Mesenteric fat pad (tissue), 1 donor: Measurements from ENCODE around the gene STEAP4. TPM values are rescaled to one million over a fixed set of nuclear protein-coding genes. Genes with fewer than 3 reads are reported as not detected.

ENCODE experiments used
- DNase-seq: peaks from one replicate; pipeline ENCODE4 v3.0.0-alpha.2; 2020; ENCODE audit warnings: low spot score
- long read RNA-seq: library from polyadenylated mRNA; unstranded; transcript quantifications from one replicate; pipeline ENCODE4 v2.0.0, GENCODE V29; 2020
- total RNA-seq: library from RNA; stranded (reverse); fragmentation: NEBNext Ultra II Directional; extraction: Animal tissue kit (Norgen Biotek cat#: 25700); gene quantifications from one replicate; pipeline ENCODE4 v1.2.1, GENCODE V29; 2021
- donor health status: DM: yes; HTN: yes; CAD: no.

The STEAP4 gene
- 94.1 TPM for total RNA-seq
- long read RNA-seq, full-length matches to known transcripts, result 41 of 83 reads
- long read RNA-seq, partial matches to known transcripts, result 28 of 83 reads
- long read RNA-seq, other reads (novel, unspliced or antisense), result 14 of 83 reads

DNA sequence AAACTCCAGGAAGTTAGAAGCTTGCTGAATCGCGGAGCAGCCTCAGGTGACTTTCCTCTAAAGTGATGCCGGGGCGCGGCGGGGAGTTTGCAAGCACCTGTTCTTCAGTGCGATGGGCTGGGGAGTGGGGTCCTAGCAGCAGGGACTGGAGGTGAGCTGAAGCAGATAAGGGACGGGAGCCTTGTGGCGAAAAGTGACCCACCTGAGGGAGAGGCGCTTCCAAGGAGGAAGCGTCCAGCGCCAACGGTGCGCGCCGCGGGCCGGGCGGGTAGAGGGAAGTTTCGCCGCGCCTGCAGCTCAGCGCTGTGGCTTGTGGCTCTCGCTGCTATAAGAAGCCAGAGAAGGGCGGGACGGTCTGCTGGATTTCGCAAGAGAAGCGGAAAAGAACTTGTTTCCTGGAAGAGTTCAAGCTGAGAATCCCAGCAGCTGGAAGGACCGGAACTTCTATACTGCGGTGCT is at the start of gene STEAP4:
STEAP4 (minus strand) TSS at position 305 of the 459 bp plus-strand sequence. CDS start 22,625 bp downstream, outside the sequence.
- DNase-seq, result no peak

DNA sequence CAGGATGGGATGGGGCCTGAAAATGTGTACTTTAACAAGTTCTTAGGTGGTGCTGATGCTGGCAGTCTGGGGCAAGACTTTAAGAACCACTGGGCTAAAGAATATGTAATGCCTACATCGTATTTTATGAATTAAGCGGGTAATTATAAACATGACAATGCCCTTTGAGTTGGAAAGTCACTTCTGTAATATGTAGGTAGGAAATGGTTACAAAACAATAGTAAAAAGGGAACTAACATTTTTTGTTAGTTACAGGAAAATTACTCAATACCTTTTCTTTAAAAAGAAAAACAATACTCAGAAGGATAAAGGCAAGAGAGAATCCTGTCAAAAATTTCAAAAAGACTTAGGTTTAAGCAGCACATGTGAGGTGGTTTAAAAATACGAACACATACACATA is 48.3 kb upstream of the STEAP4 start:
- no peak for DNase-seq

DNA sequence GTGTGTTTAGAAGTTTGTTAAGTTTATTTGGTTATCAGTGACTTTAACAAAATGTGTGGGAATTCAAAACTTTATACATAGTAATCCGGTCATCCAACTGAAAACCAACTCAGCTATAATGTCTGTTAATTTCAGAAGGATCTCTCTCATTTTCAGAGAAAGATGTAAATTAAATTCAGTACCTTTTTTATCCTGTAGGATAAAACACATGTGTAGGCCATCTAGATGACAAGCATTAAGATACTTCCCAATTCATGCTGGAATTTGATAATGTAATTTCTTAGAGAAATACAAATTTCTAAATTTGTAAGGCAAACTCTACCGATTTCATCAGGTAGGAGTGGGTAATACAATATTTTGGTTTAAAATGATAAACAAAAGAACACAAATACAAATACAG is 43.4 kb upstream of the STEAP4 start:
- no peak for DNase-seq

DNA sequence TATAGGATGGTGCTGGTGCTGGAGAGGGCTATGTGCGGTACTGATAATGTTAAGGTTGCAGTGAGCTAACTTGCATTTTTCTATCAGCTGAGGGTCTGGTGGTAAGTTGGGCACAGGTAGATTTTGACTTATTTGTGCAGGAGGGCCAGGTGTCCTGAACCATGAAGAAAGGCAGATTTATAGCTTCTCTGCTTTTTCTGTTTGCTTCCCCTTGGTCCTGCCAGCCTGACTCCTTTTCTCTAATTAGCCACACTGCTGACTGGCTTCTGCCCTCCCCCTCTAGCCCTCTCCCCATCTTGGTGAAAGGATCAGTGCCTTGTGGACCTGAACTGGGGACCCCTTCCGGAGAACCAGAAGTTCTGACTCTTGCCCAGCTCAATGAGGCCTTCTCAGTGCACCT is 40.8 kb upstream of the STEAP4 start:
- DNase-seq, result no peak

DNA sequence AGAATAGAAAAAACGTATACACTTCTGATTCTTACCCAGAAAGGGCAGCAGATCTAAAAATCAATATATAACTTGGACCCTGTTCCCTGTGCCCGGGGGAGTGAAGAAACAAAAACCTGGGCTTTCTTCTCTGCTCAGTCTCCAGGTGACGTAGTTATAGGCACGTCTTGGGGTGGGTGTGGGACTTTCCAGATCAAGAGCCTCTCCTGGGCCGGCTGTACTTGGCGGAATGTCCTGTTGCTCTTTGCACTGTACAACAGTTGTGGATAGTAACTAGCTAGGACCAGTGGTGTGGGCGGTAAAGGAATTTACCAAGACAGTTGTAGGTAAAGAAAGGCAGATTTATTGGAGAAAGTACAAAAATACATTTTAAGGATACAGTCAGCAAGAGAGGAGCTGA is 40.4 kb upstream of the STEAP4 start:
- no peak for DNase-seq

DNA sequence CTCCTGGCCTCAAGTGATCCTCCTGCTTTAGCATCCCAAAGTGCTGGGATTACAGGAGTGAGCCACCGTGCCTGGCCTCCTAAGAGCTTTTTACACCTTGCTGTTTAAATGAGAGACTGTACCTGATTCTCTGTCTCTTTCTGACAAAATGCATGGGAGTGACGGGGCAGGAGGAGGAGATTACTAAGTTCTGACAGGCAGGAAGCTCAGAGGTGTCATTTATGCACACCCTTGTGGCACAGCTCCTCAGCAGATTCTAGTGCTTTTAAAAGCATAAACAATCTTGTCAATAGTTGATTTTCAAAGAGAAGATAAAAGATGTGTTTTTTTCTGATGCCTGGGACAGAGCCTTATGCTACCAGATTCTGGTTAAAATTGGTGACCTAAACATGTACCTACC is 39.7 kb upstream of the STEAP4 start:
- DNase-seq, result no peak

DNA sequence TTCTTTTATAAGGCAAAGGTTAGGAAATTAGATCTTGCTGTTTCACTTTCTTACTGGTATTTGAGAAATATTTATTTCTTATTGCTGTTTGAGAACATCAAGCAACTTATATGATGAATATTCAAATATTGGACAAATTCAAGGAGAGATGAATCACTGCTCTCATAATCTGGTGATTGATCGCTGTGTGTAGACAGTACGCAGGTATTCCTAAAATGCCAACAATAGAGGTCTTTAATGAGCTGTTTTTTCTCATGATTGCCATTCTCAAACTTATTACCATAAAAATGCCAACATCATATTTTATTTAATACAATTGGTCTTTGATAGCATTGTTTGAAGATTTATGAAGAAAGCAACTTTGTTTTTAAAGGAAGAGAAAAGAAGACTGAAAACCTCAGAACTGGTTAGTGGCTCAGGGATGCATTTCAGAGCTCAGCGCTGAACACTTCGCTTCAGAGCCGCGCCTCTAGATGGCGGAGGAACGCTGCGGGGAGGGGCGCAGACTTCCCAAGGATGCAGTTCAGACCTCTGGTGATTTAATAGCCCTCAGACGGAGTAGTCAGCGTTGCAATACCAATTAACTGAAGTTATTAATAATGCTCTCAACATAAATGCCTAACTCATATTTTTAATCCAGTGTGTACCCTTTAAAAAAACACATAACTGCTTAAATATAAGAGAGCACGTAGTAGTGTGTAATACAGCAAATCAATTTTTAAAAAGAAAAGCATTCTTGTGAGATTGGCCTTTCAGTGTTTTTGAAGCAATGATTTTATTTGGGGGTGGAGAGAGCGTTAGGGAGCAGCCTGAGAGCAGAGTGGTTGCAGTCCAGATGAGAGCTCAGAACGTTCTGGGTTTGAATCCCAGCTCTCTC is 38.5 kb upstream of the STEAP4 start:
- DNase-seq, result no peak

DNA sequence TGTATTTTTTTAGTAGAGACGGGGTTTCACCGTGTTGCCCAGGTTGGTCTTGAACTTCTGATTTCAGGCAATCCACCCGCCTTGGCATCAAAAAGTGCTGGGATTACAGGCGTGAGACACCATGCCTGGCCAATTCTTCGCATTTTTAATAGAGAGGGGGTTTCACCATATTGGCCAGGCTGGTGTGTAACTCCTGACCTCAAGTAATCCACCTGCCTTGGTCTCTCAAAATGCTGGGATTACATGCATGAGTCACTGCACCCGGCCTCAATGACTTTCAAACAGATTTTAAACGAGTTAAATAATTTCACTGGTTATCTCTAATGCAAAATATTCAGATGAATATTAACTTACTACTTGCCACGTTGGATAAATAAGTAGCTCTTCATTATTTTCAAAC is 37.6 kb upstream of the STEAP4 start:
- DNase-seq, result no peak

DNA sequence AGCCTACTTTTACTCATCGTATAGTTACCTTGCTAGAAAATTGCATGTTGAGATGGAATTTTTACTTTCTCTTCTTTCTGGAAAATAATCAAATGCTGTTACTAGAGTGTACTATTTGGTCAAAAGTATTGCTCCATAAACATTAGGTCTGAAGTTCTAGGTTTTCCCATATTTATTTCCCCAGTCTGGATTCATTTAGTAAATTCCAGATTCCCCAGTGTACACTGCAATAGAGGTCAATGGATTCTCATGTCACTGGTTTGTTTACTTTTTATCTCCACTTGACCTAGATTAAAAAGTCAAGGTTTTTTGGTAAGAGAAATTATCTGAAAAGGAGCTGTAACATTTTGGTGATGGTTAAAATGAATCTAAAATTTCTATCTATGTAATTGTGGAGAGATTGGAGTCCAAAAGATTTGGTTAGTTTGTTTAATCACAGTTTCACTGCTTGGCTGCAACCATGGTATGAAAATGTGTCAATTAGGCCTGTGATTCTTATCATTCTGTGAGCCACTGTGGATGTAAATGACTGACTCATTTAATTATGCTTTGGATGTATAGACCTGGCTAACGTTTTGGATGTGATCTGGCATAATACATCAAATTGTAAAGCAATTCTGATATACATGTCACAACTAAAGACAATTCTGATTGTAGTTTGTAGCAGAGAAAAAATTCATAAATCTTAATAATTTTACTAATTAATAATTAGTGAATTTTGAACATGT is 32.7 kb upstream of the STEAP4 start:
- DNase-seq, result no peak

DNA sequence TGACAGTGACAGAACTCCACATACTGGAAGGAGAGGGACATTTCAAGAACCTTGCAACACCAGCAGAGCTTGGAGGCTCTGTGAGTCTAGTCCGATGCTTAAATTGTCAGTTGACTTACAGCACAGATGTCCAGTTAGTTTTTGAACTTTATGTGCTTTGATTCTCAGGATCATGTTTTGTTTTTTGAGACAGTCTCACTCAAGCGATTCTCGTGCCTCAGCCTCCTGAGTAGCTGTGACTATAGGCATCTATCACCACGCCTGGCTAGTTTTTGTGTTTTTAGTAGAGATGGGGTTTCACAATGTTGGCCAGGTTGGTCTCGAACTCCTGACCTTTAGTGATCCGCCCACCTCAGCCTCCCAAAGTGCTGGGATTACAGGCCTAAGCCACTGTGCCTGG is 31.8 kb upstream of the STEAP4 start:
- no peak for DNase-seq

DNA sequence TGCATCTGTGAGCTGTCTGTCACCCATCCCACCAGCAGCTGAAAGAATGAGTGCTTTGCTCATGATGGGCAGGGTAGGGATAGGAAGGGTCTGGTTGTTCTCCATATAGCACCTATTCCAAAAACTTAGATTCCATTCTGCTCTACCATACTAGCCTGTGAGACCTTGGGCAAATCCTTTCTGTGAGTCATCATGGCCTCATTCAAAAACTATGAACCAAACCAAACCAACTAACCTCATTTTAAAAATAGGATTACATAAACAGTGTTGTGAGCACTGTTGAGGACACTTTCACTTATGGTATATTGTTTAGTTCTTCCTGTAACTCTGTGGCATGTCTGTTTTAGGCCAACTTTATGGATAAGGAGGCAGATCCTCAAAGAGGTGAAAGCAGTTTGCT is 30.9 kb upstream of the STEAP4 start:
- DNase-seq, result no peak

DNA sequence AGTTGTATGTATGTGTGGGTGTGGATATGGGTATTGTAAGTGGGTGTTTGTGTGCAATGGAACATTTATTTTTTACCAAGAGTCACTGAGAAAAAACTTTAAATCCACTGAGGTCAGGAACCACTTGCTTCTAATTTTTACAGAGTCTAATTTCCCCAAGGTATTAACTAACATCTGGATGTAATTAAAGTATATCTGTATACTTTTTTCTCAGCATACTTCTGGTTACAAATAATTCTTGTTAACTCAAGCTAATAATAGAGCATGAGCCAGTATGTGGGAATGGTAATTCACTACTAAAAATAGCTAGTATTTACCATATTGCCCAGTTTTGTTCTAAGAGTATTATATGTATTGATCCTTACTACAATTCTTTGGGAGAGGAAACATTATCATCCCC is 24.6 kb upstream of the STEAP4 start:
- DNase-seq, result no peak

DNA sequence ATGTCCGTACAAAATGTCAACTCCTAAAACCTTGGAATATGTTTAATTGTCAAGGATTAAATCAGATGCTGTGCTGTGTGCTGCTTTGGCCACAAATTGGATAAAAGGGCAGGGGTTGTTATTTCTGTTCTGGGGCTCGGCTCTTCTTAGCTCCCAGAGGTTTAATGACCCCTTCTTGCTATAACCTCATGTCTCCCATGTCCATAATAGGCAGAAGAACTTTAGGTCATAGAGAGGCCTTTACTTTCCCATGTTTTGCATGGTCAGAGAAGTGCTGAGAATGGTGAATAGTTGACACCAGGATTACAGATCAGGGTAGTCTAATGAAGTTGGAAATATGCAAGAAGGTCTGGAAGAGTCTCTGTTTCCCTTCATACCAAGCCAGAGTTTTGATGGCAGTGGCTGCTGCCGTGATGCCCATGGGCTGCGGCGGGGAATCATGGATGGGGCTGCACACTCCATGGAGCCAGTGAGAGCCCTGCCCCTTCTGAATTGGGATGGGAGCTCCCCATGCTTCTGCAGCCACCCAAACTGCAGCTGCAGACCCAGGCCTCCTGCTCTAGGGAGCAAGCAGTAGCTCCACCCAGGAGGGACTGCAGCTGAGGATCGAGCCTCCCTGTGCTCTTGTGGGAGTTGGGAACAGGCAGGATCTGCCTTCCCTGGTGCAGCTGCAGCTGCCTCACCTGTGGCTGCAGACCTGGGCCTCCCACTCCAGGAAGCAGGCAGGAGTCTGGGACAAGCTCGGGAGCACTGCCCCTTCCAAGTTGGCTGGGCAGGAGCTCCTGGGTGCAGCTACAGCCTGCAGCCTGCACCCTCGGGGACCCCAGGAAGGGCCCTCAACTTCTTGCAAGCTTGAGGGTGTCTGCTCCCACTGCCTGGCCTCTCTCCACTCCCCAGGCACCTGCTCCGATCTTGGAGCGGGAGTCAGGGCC is 23.1 kb upstream of the STEAP4 start:
- no peak for DNase-seq

DNA sequence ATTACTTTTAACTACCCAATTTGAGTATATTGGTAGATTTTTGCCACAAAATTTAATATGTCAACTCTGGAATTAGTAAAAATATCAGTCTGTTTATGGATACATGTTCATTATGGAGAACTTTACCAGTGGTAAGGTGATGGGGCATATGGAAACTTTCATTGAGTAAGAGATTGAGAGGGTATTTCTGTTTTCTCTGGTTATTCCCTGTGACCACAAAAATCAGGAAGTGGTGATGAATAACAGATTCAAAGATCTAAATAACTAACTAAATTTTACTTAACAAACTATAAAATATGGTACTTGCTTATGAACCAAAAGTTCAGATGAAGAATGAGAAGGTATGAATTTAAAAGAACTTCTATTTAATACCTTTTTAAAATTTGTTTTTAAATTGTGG is 22.1 kb upstream of the STEAP4 start:
- DNase-seq, result no peak

DNA sequence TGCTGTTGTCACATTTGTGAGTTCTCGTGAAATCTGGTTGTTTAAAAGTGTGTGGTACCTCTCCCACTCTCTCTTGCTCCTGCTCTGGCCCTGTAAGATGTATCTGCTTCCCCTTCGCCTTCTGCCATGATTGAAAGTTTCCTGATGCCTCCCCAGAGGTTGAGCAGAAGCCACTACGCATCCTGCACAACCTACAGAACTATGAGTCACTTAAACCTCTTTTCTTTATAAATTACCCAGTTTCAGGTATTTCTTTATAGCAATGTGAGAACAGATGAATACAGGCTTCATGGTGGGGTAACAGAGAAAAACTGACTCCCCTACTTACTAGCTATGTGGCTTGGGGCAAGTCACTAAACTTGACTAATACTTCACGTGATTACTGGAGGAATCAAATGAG is 18.0 kb upstream of the STEAP4 start:
- DNase-seq, result no peak

DNA sequence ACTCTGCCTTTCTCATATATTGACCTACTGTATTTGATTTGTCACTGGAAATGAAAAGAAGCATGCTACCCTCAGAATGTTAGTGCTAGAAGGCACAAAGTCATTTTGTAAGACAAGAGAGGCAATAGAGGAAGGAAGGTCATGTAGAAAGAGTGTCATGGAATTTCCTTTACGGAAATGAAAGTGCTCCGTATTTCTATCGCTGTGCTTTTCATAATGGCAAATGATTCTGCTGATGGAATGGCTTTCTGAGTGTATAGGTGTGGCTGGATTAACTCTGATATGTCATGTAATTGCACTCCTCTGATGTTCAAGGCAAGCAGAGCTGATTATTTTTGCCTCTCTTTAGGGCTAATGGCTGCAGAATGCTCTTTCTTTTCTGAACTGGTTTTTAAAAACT is 15.5 kb upstream of the STEAP4 start:
- no peak for DNase-seq

DNA sequence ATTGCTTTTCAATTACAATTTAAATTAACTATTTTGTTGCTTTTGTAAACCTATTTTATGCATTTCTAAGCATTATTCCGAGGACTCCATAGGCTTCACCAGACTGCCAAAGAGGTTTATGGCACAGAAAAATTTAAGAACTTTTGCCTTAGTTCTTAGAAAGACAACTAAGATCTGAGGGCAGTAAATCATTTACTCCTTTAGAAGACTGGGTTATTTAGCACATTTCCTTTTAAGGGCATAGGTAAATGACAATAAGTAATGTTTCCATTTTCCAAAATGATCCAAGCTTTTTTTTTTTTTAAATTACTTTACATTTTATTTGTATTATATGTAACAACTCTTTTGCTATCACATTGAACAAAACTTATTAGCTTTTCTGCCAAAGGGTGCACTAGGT is 15.0 kb upstream of the STEAP4 start:
- no peak for DNase-seq

DNA sequence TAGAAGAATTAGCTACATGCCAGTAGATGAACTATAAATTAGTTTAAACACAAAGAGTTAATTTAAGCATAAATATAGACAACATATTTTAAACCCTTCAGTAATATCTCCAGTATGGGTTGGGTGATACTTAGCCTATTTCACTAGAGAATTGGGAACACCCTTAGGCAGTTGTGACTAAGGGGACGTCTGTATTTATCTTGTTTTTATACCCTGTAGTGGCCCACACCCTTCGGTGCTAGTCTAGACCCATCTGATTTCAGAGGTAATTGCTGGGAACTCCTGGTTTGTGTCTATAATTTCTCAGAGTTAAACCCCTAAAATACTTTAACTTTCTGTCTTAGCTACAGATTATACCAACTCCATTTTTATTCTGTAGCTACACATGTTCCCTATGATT is 11.5 kb upstream of the STEAP4 start:
- DNase-seq, result no peak

DNA sequence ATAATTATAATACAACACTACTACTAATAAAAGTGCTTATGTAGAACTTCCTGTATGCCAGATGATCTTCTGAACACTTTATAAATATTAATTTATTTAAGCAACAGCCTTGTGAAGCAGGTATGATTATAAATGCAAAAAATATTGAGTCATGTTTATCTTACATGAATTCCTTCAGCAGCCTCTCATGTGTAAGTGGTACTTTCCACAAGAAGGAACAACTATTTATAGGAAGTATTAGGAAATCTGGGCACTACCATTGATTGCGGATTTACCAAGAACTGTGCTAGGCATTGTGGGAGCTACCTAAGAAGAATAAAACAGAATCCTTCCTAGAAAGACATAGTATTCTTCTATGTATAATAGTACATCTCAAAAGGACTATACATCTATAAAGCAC is 10.7 kb upstream of the STEAP4 start:
- no peak for DNase-seq

DNA sequence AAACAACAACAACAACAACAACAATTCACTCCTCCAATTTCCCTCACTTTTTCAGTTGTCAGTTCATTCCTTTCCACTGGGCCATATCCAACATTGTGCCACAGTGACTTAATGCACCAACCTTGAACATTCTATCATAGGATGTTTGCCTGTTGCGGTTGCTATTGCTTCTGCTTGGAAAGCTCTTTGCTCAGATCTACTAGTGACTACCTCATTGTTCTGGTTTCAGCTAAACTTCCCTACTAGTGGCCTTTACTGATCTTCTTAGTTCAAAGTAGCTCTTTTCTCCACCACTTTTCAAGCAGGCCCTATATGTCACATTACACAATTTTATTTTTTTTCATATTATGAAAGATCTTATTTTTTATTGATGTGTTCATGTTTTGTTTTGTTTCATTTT is 9.8 kb upstream of the STEAP4 start:
- no peak for DNase-seq

DNA sequence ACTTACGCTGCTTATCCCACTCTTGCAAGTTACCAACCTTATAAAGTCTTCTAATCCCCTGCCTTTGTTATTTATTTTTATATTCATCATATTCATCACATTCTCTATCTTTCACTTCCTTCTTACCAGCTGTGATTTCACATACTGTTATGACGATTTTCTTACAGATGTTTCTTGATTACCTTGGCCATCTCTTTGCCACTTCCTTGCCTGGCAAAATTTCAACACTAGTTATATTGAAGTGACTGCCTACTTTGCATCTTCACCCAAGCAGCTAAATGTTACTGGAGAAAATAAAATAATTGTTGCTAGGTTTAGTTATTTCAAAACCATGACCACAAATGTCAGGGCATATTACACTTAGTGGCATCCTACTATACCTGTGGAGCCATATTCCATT is 8.8 kb upstream of the STEAP4 start:
- DNase-seq, result no peak
